Activated CD4-positive, alpha-beta T cell treated with anti-CD3 and anti-CD28 coated beads, Interleukin-2, amount 50 U/mL, for 1 hour (primary cell): ENCODE results near the gene PROSER3.
"Not testable (repeated sequence)": the region's sequence is repeated elsewhere in the genome, so short reads cannot be mapped to it uniquely, and the experiment has no call there.

Experiments used
- DNase-seq: peaks from one replicate; pipeline ENCODE4 v3.0.0-alpha.2; 2020

PROSER3 gene

GRCh38 chr19:35795564-35795963 lies 37.6 kb downstream of the PROSER3 start:
- not testable (repeated sequence) for DNase-seq

GRCh38 chr19:35796645-35797542 lies 38.9 kb downstream of the PROSER3 start:
- DNase-seq = no peak

DNA sequence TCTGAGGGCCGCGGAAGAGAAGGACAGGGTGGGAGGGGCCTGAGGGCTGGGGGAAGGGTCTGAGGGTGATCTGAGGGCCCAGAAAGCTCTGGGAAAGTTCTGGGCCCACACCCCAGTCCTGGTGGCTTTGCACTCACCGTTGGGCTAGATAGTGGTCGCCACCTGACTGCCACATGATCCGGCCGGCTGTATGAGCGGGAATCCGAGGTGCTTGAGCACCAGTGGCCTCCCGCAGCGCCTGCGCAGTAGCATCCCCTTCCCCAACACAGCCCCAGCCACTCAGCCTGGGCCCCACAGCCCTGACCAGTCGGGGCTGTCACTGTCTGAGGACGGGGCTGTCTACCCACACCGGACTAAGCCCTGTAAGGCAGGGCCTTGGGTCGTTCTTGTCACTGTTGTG lies 39.7 kb downstream of the PROSER3 start:
- DNase-seq = no peak

GRCh38 chr19:35801828-35802227 lies 43.9 kb downstream of the PROSER3 start:
- no peak for DNase-seq

DNA sequence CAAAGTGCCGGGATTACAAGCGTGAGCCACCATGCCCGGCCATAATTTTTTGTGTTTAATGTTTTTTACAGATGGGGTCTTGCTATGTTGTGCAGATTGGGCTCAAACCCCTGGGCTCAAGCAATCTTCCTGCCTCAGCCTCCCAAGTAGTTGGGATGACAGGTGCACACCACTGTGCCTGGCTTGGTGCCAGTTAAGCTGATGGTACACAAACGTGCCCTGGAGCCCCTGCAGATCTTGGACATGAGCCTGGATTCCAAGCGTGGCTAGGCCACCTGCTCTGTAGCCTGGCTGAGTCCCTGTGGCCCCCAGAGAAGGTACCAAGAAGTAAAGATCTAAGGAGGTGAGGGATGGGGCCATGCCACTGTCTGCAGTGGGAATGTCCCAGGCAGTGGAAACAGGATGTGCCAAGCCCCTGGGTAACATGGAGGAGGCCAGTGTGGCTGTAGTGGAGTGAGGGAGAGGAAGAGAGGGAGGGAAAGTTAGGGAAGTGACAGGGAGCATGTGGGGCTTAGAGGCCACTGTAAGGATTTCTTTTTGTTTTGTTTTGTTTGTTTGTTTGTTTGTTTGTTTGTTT lies 47.6 kb downstream of the PROSER3 start:
- DNase-seq = no peak

DNA sequence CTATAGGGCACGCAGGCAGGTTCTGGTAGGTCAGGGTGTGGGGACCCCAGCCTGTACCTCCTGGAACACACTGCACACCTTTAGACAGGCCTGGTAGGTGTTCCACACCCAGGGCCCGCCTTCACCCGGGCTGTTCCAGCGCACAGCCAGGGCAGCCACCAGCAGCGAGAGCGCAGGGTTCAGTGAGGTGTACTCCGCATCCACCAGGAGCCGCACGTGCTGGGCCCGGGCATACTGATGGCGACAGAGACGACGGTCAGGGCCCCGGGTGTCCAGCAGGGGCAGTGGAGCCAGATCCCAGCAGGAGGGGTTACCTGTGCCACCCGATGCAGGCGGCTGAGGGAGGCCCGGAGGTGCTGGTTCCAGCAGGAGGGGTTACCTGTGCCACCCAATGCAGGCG lies 48.6 kb downstream of the PROSER3 start:
- no peak for DNase-seq

DNA sequence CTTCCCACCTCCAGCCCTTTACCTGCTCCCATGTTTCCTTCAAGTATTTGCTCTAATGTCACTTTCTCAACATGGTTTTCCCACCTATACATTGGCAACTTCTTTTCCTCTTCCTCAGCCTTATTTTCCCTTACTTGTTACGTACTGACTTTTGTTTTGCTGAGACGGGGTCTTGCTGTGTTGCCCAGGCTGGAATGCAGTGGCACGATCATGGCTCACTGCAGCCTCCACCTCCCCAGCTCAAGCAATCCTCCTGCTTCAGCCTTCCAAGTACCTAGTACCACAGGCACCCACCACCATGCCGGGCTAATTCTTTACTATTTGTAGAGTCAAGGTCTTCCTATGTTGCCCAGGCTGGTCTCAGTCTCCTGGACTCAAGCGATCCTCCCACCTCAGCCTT lies 49.7 kb downstream of the PROSER3 start:
- DNase-seq = no peak

DNA sequence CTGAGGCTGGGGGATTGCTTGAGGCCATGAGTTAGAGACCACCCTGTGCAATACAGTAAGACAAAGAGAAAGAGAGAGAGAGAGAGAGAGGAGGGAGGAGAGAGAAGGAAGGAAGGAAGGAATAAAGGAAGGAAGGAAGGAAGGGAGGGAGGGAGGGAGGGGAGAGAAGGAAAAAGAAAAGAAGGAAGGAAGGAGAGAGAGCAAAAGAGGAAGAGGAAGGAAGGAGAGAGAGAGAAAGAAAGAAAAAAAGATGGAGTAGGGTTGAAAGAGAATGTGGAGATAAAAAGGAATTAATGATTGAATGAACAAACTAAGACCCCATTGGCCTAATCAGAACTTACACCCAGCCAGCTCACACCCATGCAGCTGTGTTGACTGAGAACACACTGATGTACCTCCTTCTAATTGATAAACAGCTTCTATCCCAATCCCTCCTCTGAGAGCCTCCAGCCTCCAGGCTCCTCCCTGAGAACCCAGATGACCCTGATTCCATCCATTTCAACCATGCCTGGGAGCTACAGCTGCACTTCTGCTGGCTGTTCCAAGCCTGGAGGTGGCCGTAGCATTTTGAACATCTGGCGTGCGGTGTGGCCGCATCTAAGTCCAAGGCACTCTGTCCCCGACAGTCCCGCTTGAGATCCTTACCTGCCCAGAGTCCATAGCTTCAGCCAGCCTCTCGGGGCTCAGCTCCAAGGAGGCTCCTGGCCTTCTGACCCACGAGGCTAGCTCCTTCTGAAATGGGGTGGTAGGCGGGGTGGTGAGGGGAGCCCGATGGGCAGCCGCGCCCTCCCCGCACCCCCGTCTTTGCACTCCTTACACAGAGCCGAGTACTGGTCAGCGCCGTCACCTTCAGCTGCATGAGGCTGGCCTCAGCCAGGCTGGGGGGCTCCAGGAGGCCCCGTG lies 53.6 kb downstream of the PROSER3 start:
- no peak for DNase-seq

DNA sequence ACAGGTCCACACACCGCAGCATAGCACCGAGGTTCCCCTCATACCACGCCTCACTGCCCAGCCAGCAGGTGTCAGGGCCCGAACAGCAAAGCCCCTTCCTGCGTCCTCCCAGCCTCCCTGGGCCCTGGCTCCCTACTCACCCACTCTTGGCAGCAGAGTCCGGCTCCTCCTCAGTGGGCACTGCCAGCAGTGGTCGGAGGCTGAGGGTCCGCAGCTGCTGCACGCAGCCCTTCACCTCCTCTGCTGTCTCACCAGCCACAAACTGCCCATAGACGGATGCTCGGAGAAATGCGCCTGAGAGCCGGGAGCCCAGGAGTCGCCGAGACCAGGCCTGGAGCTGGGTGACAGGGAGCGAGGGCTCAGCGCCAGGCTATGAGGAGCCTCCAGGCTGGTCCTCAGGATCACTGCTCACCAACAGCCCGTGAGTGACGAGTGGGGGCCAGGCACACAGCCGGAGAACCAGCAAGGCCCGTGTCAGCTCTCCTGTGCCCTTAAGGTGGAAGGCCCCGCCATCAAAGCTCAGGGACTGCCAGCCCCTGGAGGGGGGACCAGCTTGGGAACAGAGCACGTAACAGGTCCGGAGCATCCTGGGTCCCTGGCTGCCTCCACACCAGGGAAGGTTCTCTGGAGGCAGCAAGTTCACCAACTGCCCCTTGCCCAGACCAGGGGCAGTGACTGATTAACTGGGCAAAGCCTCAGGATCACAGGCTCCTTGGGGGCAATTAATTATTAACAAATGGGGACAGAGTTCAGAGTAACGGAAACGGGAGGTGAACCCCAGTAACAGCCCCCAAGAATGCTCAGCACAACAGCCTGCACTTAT lies 54.5 kb downstream of the PROSER3 start, which contains the start of gene PRODH2:
Gene PRODH2, minus strand, starts transcription at position 626 of the 823 bp plus-strand sequence. Its CDS starts 40 bp downstream, at position 586.
- DNase-seq = no peak

GRCh38 chr19:35813043-35813890 lies 55.3 kb downstream of the PROSER3 start:
- DNase-seq = no peak

GRCh38 chr19:35816262-35816661 lies 58.3 kb downstream of the PROSER3 start:
- no peak for DNase-seq

DNA sequence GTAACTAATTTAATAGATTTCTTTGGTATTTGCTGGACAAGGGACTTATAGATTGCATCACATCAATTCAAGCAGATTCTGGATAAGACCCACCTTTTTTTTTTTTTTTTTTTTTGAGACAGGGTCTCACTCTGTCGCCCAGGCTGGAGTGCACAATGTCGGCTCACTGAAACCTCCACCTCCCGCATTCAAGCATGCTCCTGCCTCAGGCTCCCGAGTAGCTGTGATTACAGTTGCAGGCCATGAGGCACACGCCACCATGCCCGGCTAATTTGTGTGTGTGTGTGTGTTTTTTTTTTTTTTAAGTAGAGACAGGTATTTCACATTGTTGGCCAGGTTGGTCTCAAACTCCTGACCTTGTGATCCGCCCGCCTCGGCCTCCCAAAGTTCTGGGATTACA lies 58.9 kb downstream of the PROSER3 start:
- no peak for DNase-seq

- no peak for DNase-seq
Observed at GRCh38 chr19:35818445-35818844, 60.5 kb downstream of the PROSER3 start.
